LNCAP (cell line): Measurements from ENCODE around the gene CTNNA2.
A peak's percentile ranks its signal among the peaks of the same experiment; 100 is the strongest.

Experiments
- TF ChIP-seq, protein P1 (sequence below): fragments of 450-650 bp; IDR thresholded peaks from 2 replicates; pipeline ENCODE4 v1.5.1; 2017; ENCODE audit warnings: mild to moderate bottlenecking

Gene CTNNA2

DNA sequence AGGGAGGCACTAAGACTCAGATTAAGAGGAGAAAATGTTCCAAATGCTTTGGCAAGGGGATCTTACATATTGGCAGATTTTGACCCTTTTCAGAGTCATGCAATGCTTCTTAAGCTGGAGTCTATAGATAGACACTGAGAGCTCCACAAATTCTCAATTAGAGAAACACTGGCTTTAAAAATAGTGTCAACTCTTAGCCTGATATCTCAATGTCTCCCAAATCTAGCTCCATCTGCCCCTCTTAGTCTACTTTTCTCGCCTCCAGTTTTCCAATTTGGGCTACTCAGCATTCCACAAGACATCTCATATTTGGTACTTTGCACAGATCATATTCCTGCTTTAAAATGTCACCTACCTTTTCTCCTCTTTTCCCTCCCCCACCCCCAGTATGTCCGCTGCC lies 559.1 kb downstream of the CTNNA2 start:
- TF ChIP-seq, protein P1, sequence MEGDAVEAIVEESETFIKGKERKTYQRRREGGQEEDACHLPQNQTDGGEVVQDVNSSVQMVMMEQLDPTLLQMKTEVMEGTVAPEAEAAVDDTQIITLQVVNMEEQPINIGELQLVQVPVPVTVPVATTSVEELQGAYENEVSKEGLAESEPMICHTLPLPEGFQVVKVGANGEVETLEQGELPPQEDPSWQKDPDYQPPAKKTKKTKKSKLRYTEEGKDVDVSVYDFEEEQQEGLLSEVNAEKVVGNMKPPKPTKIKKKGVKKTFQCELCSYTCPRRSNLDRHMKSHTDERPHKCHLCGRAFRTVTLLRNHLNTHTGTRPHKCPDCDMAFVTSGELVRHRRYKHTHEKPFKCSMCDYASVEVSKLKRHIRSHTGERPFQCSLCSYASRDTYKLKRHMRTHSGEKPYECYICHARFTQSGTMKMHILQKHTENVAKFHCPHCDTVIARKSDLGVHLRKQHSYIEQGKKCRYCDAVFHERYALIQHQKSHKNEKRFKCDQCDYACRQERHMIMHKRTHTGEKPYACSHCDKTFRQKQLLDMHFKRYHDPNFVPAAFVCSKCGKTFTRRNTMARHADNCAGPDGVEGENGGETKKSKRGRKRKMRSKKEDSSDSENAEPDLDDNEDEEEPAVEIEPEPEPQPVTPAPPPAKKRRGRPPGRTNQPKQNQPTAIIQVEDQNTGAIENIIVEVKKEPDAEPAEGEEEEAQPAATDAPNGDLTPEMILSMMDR, result no peak

- TF ChIP-seq, protein P1, result peak; percentile 59
These were observed 560.3 kb downstream of the CTNNA2 start for GRCh38 chr2:80073134-80073561.

- TF ChIP-seq, protein P1, result no peak
These were observed 561.6 kb downstream of the CTNNA2 start for GRCh38 chr2:80074321-80075070.

DNA sequence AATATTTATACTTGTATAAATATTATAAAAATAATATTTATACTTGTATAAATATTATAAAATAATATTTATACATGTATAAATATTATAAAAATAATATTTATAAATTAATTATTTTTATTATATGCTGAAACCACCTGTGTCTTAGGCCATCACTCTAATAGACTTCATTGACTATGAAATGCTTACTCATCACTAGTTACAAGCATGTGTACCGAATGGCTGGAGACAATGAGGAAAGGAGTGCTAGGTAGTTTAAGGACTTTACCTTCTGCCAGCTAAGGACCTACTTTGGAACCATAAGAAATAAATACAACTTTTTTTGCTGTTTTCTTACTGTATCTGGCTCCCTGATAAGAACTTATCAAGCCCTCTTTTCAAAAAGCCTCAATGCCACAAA lies 562.9 kb downstream of the CTNNA2 start:
- TF ChIP-seq, protein P1, result no peak

DNA sequence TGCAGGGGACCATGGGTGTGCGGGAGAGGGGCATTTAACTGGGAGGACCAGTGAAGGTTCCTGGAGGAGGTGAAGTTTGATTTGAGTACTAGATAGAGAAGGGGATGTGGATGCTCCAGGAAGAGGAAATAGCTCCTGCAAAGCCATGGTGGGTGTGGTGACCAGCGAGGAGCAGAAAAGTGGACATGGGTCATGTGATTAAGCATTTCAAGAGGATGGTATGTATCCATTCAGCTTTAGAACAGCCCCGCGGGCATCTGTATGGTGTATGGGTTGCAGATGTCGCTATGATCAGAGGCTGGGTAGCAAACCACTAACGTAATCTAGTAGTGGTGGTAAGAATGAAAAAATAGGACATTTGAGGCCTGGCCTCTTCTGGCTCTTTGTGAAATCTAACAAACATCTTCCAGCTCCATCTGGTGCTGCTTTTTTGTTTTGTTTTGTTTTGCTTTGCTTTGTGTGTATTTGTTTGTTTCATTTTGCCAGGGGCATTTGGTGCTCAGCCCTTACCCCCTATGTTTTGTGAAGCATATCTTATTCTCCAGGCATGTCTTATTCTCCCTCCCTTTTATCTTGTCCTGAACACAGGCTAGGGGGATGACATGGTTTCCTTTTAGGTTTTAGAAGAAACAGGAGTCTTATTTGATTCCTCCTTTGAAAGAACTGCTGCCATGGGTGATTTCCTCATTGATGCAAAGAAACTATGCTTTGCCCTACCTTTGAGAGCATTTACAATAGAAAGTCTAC lies 565.6 kb downstream of the CTNNA2 start:
- TF ChIP-seq, protein P1, result no peak

DNA sequence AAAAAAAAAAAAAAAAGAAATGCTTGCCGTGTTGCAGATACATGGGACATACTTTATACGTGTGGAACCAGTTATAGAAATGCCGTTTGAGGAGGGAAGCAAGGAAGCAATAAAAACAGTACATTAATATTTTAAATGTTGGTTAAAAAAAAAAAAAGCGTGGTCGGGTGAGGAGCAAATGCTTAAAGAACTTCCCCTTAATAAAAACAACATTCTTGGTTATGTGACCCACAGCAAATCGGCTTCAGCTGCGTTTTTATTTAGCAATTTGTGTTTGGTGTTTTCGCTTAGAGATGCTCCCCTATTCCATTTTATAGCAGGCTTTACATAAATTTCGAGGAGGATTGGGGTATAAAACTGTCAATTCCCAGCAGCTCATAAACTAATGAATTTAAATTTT lies 568.1 kb downstream of the CTNNA2 start:
- TF ChIP-seq, protein P1, result no peak

GRCh38 chr2:80086831-80087230 lies 574.0 kb downstream of the CTNNA2 start:
- TF ChIP-seq, protein P1, result no peak
